ENCODE results near the gene PSMD11. TPM values are rescaled to one million over a fixed set of nuclear protein-coding genes. Genes with fewer than 3 reads are reported as not detected.

The PSMD11 gene
- total RNA-seq, 4 donors from 2014 or later = 43.3 to 81.0 (median 57.3) TPM

GRCh38 chr17:32515677-32516383 lies 71.5 kb downstream of the PSMD11 start:
- no peak for TF ChIP-seq CTCF (IDR thresholded peaks at IDR 0.05; ENCODE audit: low read depth)

GRCh38 chr17:32516450-32516849 lies 72.1 kb downstream of the PSMD11 start:
- TF ChIP-seq CTCF (IDR thresholded peaks at IDR 0.05; ENCODE audit: low read depth) = no peak

DNA sequence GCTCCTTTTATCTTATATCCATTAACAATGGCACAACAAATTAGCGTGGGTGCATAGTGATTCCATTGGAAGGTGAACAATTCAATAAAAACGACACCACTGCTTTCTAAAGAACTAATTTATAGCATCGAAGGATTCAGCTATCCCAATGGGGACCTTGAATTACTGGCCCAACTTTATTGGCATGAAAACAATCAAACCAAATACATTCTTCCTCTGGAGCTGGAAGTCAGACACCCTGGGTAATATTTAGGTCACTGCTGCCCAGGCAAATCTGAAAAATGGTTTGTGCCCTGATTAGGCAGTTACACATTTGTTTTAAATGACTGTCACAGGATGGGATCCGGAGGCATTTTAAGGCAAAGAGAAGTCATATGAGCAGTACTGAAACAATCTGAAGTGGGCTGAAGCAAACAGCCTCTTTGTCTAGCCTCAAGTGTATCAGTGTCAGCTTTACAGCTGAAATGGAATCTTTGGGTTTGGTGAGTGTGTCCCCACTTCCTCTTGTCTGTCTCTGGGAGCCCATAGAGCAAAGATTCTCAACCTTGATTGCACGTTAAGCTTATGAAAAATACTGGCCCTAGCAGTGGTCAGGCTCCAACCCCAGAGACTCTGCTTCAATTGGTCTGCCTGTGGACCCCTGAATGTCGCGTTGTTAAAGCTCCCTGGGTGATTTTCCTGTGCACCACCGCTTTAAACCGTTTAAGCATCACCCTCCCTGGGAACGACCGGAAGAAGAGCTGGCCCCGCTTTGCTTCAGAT lies 72.8 kb downstream of the PSMD11 start:
- no peak for TF ChIP-seq CTCF (IDR thresholded peaks at IDR 0.05; ENCODE audit: low read depth)

DNA sequence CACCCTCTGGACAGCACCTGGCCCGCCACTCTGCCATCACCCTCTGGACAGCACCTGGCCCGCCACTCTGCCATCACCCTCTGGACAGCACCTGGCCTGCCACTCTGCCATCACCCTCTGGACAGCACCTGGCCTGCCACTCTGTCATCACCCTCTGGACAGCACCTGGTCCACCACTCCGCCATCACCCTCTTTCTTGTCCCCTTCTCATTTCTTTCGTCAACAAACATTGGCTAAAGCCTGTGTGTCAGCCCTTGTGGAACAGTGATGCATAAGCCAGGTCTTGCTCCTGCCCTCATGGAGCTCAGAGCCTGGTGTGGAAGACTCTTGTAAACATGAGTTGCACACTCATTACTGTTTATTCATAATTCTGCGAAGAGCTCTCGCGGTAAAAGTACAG lies 73.7 kb downstream of the PSMD11 start:
- no peak for TF ChIP-seq CTCF (IDR thresholded peaks at IDR 0.05; ENCODE audit: low read depth)

DNA sequence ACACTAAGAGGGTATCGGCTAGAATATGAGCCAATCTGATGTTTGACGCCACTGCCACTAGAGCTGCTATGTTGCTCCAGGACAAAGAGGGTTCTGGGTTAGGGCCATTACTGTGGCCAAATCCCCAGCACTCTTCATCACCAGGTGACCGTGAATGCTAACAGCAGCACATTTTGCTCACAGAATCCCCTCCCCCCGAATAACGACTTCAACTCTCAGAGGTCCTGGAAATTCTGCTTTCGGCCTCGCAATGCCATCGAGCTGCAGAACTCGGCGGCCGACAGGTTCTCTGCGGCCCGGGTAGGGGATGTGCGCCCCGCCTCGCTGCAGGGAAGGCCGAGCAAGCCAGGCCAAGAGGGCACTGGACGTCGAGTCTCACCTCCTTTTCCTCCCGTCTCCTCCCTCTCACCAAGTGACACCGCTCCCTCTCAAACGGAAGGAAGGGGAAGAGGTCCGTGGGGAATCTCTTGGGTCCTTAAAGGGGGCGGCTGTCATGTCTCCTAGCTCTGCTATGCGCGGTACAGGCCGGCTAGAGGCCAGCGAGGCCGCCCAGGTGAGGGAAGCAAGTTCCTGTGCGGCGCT lies 74.4 kb downstream of the PSMD11 start:
- no peak for TF ChIP-seq CTCF (IDR thresholded peaks at IDR 0.05; ENCODE audit: low read depth)

DNA sequence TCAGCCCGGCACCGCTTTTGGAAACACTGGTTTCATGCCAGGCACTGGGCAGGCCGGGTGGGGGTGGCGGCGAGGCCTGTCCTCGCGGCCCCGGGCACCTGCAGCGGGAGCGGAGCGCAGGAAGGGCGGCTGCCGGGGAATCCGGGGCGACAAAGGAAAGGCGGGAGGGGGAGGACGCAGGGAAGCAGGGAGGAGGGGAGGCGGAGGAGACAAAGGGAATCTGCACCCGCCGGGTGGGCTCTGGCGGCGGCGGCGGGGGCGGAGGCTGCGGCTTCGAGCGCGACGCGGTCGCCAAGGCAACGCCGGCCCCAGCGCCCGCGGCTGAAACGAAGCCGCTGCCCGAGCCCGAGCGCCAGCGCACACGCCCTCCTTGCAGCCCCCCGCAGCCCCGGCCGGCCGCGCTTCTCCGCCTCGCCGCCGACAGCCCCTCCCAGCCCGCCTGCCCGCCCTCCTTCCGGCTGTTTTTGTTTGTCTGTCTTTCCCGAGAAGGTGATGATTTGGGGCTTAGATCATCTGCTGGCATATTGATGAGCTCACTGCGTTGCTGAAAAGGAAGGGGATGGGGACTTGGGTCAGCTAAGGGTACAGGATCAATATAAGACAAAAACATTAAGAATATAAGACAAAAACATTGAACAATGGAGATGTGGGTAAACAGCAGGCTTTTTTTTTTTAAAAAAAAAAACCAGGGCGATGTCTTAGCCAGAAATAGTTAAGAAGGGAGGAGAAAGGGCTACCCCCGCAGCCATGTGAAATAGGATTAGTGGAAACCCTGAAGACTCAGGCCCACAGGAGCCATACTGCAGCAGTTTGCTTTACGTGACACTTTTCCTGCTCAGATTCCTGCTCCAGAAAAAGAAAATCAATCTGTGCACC lies 75.2 kb downstream of the PSMD11 start:
- TF ChIP-seq CTCF (IDR thresholded peaks at IDR 0.05; ENCODE audit: low read depth) = no peak
